ENCODE measurements around the gene IPCEF1.
"Not testable (repeated sequence)": the region's sequence is repeated elsewhere in the genome, so short reads cannot be mapped to it uniquely, and the experiment has no call there.

Gene IPCEF1

GRCh38 chr6:154249499-154250298 lies 106.9 kb downstream of the IPCEF1 start:
- DNase-seq, result no peak

DNA sequence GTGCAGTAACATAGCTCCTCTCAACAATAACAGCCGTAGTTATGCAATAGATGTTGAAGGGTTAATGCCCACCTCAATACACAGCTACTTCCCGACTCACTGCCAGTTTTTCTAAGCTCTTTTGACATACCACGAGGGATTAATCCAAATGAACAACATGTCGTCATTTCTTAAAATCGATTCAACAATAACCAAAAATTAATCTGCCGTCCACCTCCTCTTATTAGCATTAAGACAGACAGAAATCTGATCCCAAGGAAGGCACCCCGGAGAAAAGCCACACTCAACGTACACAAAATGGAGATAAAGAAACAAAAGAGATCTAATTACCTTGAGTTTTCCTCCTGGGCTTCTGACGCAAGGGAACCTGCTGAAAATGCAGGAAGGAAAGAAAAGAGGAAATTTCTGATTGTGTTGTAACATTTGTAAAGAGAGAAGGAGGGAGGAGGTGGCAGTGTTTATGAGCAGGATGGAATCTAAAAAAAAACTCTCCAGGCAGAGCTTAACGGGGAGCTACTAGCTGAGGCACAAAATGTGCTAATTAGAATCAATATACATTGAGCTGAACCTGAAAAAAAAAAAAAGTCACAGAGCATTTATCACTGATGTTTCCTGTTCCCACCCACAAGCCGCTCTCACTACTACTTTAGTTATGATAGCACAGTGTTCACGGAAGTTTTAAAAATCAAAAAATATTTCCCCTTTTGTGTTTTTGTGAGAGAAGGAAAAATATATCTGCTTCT lies 109.3 kb downstream of the IPCEF1 start:
- peak in 2 of 58 donors; percentile 16 to 31 for DNase-seq

DNA sequence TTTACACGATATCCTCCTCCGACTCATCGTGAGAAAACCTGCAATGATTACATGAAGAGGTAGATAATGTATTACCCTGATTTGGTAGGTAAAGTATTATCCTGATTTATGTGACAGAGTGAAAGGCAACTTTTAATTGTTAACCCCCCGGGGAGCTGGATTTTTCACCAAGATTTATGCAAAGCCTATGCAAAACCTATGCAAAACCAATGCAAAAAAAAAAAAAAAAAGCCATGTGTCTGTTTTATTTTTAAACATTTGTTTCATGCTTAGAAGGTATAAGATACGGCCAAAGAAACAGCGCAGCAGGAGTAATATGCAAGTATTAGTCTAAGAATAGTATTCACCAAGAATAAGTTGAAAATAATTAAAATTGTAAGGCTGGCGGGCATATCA lies 109.9 kb downstream of the IPCEF1 start:
- DNase-seq, result no peak

DNA sequence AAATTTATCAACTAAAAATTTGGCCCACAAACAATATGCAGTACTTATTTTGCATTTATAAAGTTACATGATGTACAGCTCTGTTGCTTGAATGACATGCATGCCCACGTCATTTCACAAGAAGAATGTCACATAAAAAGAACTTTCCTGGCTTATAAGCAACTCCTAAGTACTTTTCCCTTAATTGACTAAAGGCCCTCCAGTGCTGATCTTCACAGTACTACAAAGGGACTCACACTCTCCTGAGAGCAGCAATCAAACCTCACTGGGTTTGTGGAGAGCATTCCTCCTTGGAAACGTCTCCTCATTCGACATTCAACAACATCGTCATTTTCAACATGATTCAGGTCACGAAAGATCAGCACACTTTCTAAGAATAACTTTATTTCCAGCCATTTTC lies 111.1 kb downstream of the IPCEF1 start:
- peak in 1 of 58 donors; percentile 11 for DNase-seq

- DNase-seq, result peak in 3 of 58 donors; percentile 9 to 29 (median 20)
These were observed 112.5 kb downstream of the IPCEF1 start for GRCh38 chr6:154243793-154244750.

DNA sequence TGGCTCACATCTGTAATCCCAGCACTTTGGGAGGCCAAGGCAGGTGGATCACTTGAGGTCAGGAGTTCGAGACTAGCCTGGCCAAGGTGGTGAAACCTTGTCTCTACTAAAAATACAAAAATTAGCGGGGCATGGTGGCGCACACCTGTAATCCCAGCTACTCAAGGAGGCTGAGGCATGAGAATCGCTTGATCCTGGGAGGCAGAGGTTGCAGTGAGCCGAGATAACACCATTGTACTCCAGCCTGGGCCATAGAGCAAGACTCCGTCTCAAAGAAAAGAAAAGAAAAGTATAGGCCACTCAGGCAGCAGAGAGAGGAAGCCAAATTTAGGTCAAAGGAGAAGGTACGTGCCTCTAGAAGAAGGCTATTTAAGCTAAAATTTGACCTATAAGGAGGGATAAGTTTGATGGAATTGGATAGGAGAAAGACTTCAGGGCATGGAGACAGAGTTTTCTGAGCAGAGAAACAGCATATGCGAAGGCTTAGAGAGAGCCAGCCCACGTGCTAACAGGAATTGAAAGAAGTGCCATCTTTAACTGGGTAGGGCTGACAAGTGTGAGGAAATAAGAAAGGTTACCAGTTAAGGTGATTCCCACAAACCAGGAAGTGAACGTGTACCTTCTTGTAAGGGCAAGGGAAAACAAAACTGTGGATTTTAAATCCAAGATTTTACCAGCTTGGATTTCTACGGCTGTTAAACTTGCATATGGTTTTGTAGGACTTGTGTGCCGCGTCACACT lies 113.8 kb downstream of the IPCEF1 start:
- no peak for DNase-seq

GRCh38 chr6:154241581-154241980 lies 115.0 kb downstream of the IPCEF1 start:
- no peak for DNase-seq

GRCh38 chr6:154241061-154241460 lies 115.5 kb downstream of the IPCEF1 start:
- not testable (repeated sequence) for DNase-seq

DNA sequence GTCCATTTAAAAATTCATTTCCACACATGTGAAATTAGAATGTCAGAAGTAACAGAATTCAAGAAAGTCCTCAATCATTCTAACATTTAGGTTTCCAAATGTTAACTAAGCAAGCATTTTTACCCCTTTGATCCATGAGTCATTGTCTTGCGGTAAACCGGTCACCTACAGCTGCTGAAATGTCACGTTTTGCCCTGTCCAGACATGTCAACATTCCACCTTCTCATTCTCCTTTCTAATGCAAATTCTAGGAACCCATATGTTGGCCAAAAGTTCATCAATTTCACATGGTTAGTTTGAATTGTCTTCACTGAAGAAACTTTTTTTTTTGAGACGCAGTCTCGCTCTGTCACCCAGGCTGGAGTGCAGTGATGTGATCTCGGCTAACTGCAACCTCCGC lies 117.2 kb downstream of the IPCEF1 start:
- no peak for DNase-seq

DNA sequence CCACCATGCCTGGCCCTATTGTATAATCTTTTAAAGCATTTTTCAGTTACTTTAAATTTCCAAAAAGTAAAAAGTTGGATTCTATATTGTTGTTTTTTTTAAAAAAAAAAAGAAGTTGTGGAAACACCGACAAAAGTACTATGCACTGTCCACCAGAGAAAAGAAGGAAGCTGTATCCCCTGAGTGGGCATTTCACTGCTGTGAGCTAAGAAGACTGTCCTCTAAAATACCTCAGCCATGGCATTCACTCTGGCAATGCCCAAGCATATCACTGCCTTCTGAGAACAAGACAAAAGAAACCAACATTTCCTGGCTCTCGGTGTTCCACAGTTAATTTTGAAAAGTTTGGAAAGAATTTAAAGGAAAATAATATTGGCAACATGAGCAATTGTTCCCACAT lies 117.8 kb downstream of the IPCEF1 start:
- no peak for DNase-seq

GRCh38 chr6:154236646-154237301 lies 119.8 kb downstream of the IPCEF1 start:
- no peak for DNase-seq

DNA sequence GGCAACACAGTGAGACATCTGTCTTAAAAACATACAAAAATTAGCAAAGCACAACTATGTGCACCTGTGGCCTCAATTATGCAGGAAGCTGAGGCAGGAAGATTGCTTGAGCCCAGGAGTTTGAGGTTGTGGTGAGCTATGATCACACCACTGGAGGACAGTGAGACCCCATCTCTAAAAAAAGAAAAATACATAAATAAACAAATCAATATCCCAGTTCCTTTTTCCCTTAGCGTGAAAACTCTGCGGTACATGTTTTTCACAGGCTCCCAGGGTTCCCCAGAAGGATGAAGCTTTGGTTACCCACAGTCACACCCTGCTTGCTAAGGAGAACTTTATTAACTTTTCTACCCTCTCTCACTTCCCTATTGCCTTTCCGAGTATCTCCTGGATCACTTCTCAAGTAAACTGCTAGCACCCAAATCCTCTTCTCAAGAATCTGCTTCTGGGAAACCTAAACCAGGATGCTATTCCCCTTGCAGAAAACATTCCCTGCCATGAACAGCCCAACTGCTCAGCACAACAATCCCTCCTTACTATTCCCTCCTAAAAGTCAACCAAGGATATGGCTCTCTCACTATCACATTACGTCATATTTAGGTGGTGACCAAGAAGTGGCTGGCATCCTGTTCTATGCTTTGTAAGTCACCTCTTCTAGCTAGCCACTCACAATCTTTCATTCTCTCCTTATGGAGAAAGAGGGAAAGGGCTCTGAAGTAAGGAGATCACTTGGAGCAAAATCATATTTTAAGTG lies 122.4 kb downstream of the IPCEF1 start:
- no peak for DNase-seq

DNA sequence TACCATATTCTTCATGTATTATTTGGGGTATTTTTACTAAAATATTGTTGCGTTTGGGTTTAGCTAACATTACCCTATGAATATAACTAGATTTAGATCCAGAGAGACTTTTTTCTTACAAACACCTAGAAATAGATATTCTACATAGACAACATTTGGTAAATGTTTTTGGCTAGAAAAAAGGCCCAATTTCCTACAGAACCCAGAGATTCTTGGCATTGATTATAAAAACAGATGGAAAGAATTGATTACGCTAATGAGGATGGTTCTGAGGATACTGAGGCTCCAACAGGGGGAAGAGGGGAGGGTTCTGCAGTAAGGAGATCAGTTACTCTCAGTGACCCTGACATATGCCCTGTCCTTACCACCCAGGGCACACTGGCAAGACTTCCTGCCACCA lies 123.2 kb downstream of the IPCEF1 start:
- DNase-seq, result no peak

- no peak for DNase-seq
These were observed 124.3 kb downstream of the IPCEF1 start for GRCh38 chr6:154232013-154232910.

- DNase-seq, result no peak
These were observed 125.5 kb downstream of the IPCEF1 start for GRCh38 chr6:154230910-154231595.

- DNase-seq, result no peak
These were observed 126.2 kb downstream of the IPCEF1 start for GRCh38 chr6:154230393-154230792.

DNA sequence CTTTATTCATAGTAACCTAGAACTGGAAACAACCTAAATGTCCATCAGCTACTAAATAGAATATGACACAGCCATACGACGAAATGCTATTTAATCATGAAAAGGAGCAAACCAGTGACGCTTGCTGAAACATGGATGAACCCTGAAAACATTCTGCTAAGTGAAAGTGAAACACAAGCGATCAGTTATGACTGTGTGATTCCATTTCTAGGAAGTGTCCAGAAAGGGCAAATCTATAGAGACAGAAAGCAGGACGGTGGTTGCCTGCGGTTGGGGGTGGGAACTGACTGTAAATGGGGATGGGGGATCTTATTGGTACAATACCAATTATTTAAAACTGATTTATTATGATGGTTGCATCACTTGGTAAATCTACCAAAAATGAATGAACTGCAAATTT lies 126.8 kb downstream of the IPCEF1 start:
- no peak for DNase-seq

DNA sequence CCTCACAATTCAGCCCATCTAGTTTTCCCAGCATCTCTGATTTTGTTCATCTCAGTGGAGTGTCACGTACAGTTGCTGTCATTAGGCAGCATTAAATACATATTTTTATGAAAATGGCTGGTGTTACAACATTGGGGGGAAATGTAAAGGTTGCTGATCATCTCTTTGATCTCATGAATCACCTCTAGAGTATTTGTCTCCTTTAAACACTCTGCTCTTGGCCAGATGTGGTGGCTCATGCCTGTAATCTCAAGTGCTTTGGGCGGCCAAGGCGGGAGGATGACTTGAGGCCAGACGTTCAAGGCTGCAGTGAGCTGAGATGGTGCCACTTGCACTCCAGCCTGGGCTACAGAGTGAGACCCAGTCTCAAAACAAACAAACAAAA lies 128.1 kb downstream of the IPCEF1 start:
- no peak for DNase-seq

Measured in anterior cingulate cortex (tissue), 58 donors.